ENCODE results near the gene IER3IP1.
"Not testable (repeated sequence)": the region's sequence is repeated elsewhere in the genome, so short reads cannot be mapped to it uniquely, and the experiment has no call there.

IER3IP1 gene

DNA sequence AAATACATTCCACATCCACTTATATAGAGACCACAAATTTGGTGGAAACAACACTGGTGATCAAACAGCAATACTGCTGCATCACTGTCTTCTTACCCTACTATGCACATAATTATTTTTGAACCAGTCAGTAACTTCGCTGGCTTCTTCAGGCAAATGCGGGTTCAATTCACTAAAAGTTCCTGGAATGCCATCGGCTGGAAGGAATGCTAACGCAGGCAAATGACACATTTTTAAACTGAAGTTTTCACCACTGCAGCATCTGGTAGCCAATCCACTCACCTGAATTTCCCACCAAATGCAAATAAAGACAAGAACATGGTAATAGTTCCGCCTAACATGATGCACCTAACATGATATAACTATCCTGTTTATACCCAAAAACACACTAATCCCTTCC lies 15.9 kb downstream of the IER3IP1 start:
- Histone ChIP-seq H4K20me1 (ENCODE audit: control insufficient read depth, insufficient read depth, low read depth, low read length) (no peaks in the 10 kb centered on the region; the same call in 1 of the 2 replicates), H3K9me3 (ENCODE audit: control insufficient read depth, insufficient read depth, low read length) (no peaks in the 10 kb centered on the region), H3K27ac (ENCODE audit: low read depth, low read length) (no peak overlapping the region), H3F3A (ENCODE audit: control insufficient read depth, insufficient read depth) (peaks cover 11% of the 10 kb centered on the region; the same call in 1 of the 2 replicates), H3K4me2 (ENCODE audit: low read length) (no peak overlapping the region), H3K9me2 (replicated peaks; ENCODE audit: control insufficient read depth, low read length) (no peaks in the 10 kb centered on the region), H3K79me2 (ENCODE audit: control insufficient read depth, low read length) (peaks cover 71% of the 10 kb centered on the region), H3K4me3 (ENCODE audit: low read length) (no peak overlapping the region), H3K27me3 (ENCODE audit: control insufficient read depth, low read length) (no peaks in the 10 kb centered on the region), H3K36me3 (ENCODE audit: control insufficient read depth, low read length) (peaks cover 15% of the 10 kb centered on the region), H3K4me1 (ENCODE audit: control insufficient read depth, low read length) (peaks cover 7% of the 10 kb centered on the region)
- TF ChIP-seq EZH2phosphoT487 (IDR thresholded peaks at IDR 0.05; ENCODE audit: borderline replicate concordance, low read length), result no peak
- TF ChIP-seq, protein P1, sequence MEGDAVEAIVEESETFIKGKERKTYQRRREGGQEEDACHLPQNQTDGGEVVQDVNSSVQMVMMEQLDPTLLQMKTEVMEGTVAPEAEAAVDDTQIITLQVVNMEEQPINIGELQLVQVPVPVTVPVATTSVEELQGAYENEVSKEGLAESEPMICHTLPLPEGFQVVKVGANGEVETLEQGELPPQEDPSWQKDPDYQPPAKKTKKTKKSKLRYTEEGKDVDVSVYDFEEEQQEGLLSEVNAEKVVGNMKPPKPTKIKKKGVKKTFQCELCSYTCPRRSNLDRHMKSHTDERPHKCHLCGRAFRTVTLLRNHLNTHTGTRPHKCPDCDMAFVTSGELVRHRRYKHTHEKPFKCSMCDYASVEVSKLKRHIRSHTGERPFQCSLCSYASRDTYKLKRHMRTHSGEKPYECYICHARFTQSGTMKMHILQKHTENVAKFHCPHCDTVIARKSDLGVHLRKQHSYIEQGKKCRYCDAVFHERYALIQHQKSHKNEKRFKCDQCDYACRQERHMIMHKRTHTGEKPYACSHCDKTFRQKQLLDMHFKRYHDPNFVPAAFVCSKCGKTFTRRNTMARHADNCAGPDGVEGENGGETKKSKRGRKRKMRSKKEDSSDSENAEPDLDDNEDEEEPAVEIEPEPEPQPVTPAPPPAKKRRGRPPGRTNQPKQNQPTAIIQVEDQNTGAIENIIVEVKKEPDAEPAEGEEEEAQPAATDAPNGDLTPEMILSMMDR (IDR thresholded peaks at IDR 0.05; ENCODE audit: low read depth, low read length, poor library complexity, severe bottlenecking), result no peak

DNA sequence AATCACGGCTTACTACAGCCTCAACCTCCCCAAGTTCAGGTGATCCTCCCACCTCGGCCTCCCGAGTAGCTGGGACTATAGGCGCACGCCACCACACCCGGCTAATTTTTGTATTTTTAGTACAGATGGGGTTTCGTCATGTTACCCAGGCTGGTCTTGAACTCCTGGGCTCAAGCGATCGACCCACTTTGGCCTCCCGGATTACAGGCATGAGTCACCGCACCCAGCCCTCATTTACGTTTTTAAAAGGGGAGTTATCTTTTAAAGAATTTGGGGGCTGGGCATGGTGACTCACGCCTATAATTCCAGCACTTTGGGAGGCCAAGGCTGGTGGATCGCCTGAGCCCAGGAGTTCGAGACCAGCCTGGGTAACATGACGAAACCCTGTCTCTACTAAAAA lies 17.8 kb downstream of the IER3IP1 start:
- H3K9me3 ChIP-seq (ENCODE audit: control insufficient read depth, insufficient read depth, low read length); H4K20me1 ChIP-seq (ENCODE audit: control insufficient read depth, insufficient read depth, low read depth, low read length); H3K4me3 ChIP-seq (ENCODE audit: low read length); H3K4me1 ChIP-seq (ENCODE audit: control insufficient read depth, low read length); H3K4me2 ChIP-seq (ENCODE audit: low read length); H3K9me2 ChIP-seq (replicated peaks; ENCODE audit: control insufficient read depth, low read length); H3K27me3 ChIP-seq (ENCODE audit: control insufficient read depth, low read length); H3K27ac ChIP-seq (ENCODE audit: low read depth, low read length): not testable (repeated sequence)
- Histone ChIP-seq H3K79me2 (ENCODE audit: control insufficient read depth, low read length) (peaks cover 52% of the 10 kb centered on the region), H3F3A (ENCODE audit: control insufficient read depth, insufficient read depth) (peaks cover 11% of the 10 kb centered on the region; the same call in 1 of the 2 replicates), H3K36me3 (ENCODE audit: control insufficient read depth, low read length) (peaks cover 30% of the 10 kb centered on the region)

DNA sequence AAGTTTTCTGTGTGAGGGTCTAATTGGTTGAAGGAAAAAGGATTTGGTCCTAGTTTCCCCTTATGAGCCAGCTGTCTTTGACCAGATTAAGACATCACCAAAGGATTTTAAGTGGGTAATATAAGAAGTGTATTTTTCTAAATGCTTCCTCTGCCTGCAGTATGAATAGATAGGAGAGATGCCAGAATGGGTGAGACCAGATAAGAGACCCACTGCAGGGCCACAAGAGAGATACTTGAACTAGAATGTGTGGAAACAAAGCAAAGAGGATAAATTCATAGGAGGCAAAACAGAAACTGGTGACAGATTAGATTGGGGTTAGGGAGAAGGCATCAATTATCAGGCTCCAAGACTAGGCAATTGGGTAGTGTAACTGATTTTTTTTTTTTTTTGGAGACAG lies 24.7 kb downstream of the IER3IP1 start:
- H3K27ac ChIP-seq (ENCODE audit: low read depth, low read length), result no peak overlapping the region
- H4K20me1 ChIP-seq (ENCODE audit: control insufficient read depth, insufficient read depth, low read depth, low read length), result no peaks in the 10 kb centered on the region
- peaks cover 20% of the 10 kb centered on the region for H3K4me1 ChIP-seq (ENCODE audit: control insufficient read depth, low read length)
- H3F3A ChIP-seq (ENCODE audit: control insufficient read depth, insufficient read depth), result peaks cover 11% of the 10 kb centered on the region; the same call in 1 of the 2 replicates
- peaks cover 34% of the 10 kb centered on the region for H3K79me2 ChIP-seq (ENCODE audit: control insufficient read depth, low read length)
- TF ChIP-seq EZH2phosphoT487 (IDR thresholded peaks at IDR 0.05; ENCODE audit: borderline replicate concordance, low read length), result no peak
- TF ChIP-seq, protein P1 (IDR thresholded peaks at IDR 0.05; ENCODE audit: low read depth, low read length, poor library complexity, severe bottlenecking), result no peak
- no peaks in the 10 kb centered on the region for H3K9me3 ChIP-seq (ENCODE audit: control insufficient read depth, insufficient read depth, low read length)
- peaks cover 22% of the 10 kb centered on the region for H3K36me3 ChIP-seq (ENCODE audit: control insufficient read depth, low read length)
- H3K4me3 ChIP-seq (ENCODE audit: low read length), result peak overlapping the region; percentile 96
- peak overlapping the region; percentile 88 for H3K4me2 ChIP-seq (ENCODE audit: low read length)
- H3K27me3 ChIP-seq (ENCODE audit: control insufficient read depth, low read length), result no peaks in the 10 kb centered on the region
- no peaks in the 10 kb centered on the region for H3K9me2 ChIP-seq (replicated peaks; ENCODE audit: control insufficient read depth, low read length)

DNA sequence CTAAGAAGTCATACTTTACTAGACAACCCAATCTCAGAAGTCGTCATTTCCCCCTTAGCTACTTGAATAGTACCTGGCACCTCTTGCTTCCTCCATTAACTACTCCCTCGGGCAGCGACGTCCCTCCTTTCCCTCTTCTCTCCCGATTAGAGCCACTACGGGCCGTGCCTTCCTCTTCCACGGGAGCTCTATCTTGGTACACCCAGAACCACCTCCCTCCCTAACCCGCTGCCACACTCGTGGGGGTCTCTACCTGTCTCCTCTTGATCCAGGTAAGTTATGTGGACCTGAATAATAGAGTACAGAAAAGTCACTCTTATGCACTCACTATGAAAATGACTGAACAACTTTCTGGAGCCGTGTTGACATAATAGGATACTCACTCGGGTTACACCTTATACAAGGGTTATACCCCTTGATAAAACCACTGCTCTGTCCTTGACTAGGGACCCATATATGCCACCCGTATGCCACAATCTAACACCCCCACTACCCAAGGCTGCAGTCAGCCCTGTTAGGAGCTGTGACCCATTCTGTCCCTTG lies 25.3 kb downstream of the IER3IP1 start:
- Histone ChIP-seq H3F3A (ENCODE audit: control insufficient read depth, insufficient read depth) (peaks cover 6% of the 10 kb centered on the region; the same call in 1 of the 2 replicates), H3K4me3 (ENCODE audit: low read length) (peak overlapping the region; percentile 96), H3K4me1 (ENCODE audit: control insufficient read depth, low read length) (peaks cover 20% of the 10 kb centered on the region), H3K27me3 (ENCODE audit: control insufficient read depth, low read length) (no peaks in the 10 kb centered on the region), H3K36me3 (ENCODE audit: control insufficient read depth, low read length) (peaks cover 21% of the 10 kb centered on the region), H3K27ac (ENCODE audit: low read depth, low read length) (peak overlapping the region; percentile 33; the same call in 1 of the 2 replicates), H4K20me1 (ENCODE audit: control insufficient read depth, insufficient read depth, low read depth, low read length) (no peaks in the 10 kb centered on the region), H3K79me2 (ENCODE audit: control insufficient read depth, low read length) (peaks cover 40% of the 10 kb centered on the region), H3K9me2 (replicated peaks; ENCODE audit: control insufficient read depth, low read length) (no peaks in the 10 kb centered on the region), H3K4me2 (ENCODE audit: low read length) (peak overlapping the region; percentile 88), H3K9me3 (ENCODE audit: control insufficient read depth, insufficient read depth, low read length) (no peaks in the 10 kb centered on the region)
- TF ChIP-seq EZH2phosphoT487 (IDR thresholded peaks at IDR 0.05; ENCODE audit: borderline replicate concordance, low read length), result no peak
- TF ChIP-seq, protein P1 (IDR thresholded peaks at IDR 0.05; ENCODE audit: low read depth, low read length, poor library complexity, severe bottlenecking), result no peak
